H1 (cell line): ENCODE measurements around the gene SLC30A2. TPM values are rescaled to one million over a fixed set of nuclear protein-coding genes. Genes with fewer than 3 reads are reported as not detected.

Experiments
- CTCF ChIA-PET: fragments of 300-600 bp; sonication (Branson Sonifier 250); formaldehyde crosslinking; loops from one replicate; lab custom pipeline; 2021; ENCODE audit not compliant: partially characterized antibody; lab: Charles Lee
- POLR2A ChIA-PET: fragments of 300-600 bp; sonication (Branson Sonifier 250); formaldehyde crosslinking; loops from one replicate; lab custom pipeline; 2021; ENCODE audit warnings: inconsistent platforms; ENCODE audit not compliant: partially characterized antibody; lab: Charles Lee
- DNase-seq, 2 experiments: peaks; one replicate each; pipeline versions ENCODE4 v3.0.0 to v3.0.0-alpha.2; 2010 to 2022; ENCODE audit warnings: low spot score in 2 of 2, low read depth in 1 of 2, mixed read lengths in 1 of 2
- FAIRE-seq: peaks from 2 replicates; lab custom pipeline; 2011; peaks lifted over from hg19 to GRCh38; lab: Jason Lieb, UNC
- H2AFZ ChIP-seq: 2 replicates; pipeline ENCODE4 v1.8.1; 2012; ENCODE audit warnings: low read length, inconsistent platforms
- H2AK5ac ChIP-seq: 2 replicates; pipeline ENCODE4 v1.6.1; 2013; ENCODE audit warnings: low read depth, low read length
- H2BK120ac ChIP-seq: replicated peaks from 2 replicates; pipeline ENCODE3; 2013; ENCODE audit warnings: low read depth, low read length, inconsistent platforms
- H2BK12ac ChIP-seq: 2 replicates; pipeline ENCODE4 v1.6.1; 2013; ENCODE audit warnings: low read depth, low read length
- H2BK15ac ChIP-seq: 2 replicates; pipeline ENCODE4 v1.6.1; 2013; ENCODE audit warnings: low read length
- H2BK20ac ChIP-seq: 2 replicates; pipeline ENCODE4 v1.6.1; 2013; ENCODE audit warnings: low read length
- H2BK5ac ChIP-seq: 2 replicates; pipeline ENCODE4 v1.6.1; 2013; ENCODE audit warnings: low read depth, low read length
- H3K14ac ChIP-seq: 2 replicates; pipeline ENCODE4 v1.6.1; 2013; ENCODE audit warnings: inconsistent platforms; ENCODE audit not compliant: insufficient read length
- H3K18ac ChIP-seq: 2 replicates; pipeline ENCODE4 v1.6.1; 2013; ENCODE audit warnings: low read length; ENCODE audit errors: extremely low read depth
- H3K23ac ChIP-seq: 2 replicates; pipeline ENCODE4 v1.6.1; 2013; ENCODE audit warnings: inconsistent platforms; ENCODE audit not compliant: insufficient read length
- H3K23me2 ChIP-seq: 2 replicates; pipeline ENCODE4 v1.6.1; 2013; ENCODE audit warnings: low read depth, low read length
- H3K27ac ChIP-seq: 2 replicates; pipeline ENCODE4 v1.6.1; 2011; ENCODE audit warnings: low read depth, low read length, inconsistent platforms
- H3K27me3 ChIP-seq, 4 experiments: replicated peaks in 1 of 4; 1 replicate in 1 of 4; 2 replicates in 3 of 4; pipeline versions ENCODE4 v1.6.1 to v1.8.1; 2011 to 2013; ENCODE audit warnings: low read length in 3 of 4, mild to moderate bottlenecking in 3 of 4, inconsistent platforms in 2 of 4, mixed read lengths in 2 of 4, moderate library complexity in 1 of 4; ENCODE audit not compliant: control insufficient read depth in 3 of 4, insufficient read depth in 3 of 4; ENCODE audit errors: extremely low read depth in 1 of 4
- H3K36me3 ChIP-seq, 4 experiments: 2 replicates each; pipeline versions ENCODE4 v1.6.1 to v1.8.1; 2011 to 2013; ENCODE audit warnings: mild to moderate bottlenecking in 4 of 4, low read length in 3 of 4, moderate library complexity in 2 of 4, control low read depth in 1 of 4, inconsistent platforms in 1 of 4; ENCODE audit not compliant: insufficient read depth in 4 of 4, control insufficient read depth in 2 of 4
- H3K4ac ChIP-seq: replicated peaks from 2 replicates; pipeline ENCODE3; 2013; ENCODE audit warnings: low read length, low read depth, mixed read lengths, inconsistent platforms; ENCODE audit not compliant: insufficient read length
- H3K4me1 ChIP-seq, 4 experiments: replicated peaks in 1 of 4; 1 replicate in 1 of 4; 2 replicates in 3 of 4; pipeline versions ENCODE4 v1.6.1 to v1.8.1; 2011 to 2013; ENCODE audit warnings: low read length in 3 of 4, inconsistent platforms in 2 of 4, mixed read lengths in 1 of 4; ENCODE audit not compliant: insufficient read depth in 4 of 4, control insufficient read depth in 3 of 4
- H3K4me2 ChIP-seq, 2 experiments: 2 replicates each; pipeline versions ENCODE4 v1.6.1 to v1.8.1; 2011 to 2013; ENCODE audit warnings: low read depth in 2 of 2, low read length in 2 of 2, control low read depth in 1 of 2, inconsistent platforms in 1 of 2, mild to moderate bottlenecking in 1 of 2; ENCODE audit not compliant: insufficient read depth in 1 of 2
- H3K4me3 ChIP-seq, 4 experiments: fragments of 200-600, 300-600 bp in 1 of 4; sonication (generic), shearing (Covaris generic), sonication (Bioruptor Twin) in 1 of 4; 2 replicates each; pipeline versions ENCODE4 v1.5.1 to v1.8.1; 2011 to 2016; ENCODE audit warnings: low read length in 4 of 4, low read depth in 3 of 4, control low read depth in 2 of 4, inconsistent platforms in 2 of 4, mild to moderate bottlenecking in 2 of 4, mixed read lengths in 1 of 4, moderate library complexity in 1 of 4; ENCODE audit not compliant: insufficient read depth in 2 of 4; ENCODE audit errors: extremely low read depth in 1 of 4
- H3K56ac ChIP-seq: replicated peaks from 2 replicates; pipeline ENCODE3; 2013; ENCODE audit warnings: low read depth, mild to moderate bottlenecking, mixed read lengths, low read length, inconsistent platforms; ENCODE audit not compliant: insufficient read length
- H3K79me1 ChIP-seq: 2 replicates; pipeline ENCODE4 v1.6.1; 2013; ENCODE audit warnings: low read depth, low read length, control low read depth
- H3K79me2 ChIP-seq, 2 experiments: 2 replicates each; pipeline versions ENCODE4 v1.6.1 to v1.8.1; 2012 to 2013; ENCODE audit warnings: low read length in 2 of 2, mild to moderate bottlenecking in 2 of 2, inconsistent platforms in 1 of 2; ENCODE audit not compliant: insufficient read depth in 2 of 2, control insufficient read depth in 1 of 2
- H3K9ac ChIP-seq, 4 experiments: replicated peaks in 1 of 4; 1 replicate in 1 of 4; 2 replicates in 3 of 4; pipeline versions ENCODE4 v1.6.1 to v1.8.1; 2011 to 2013; ENCODE audit warnings: low read depth in 3 of 4, low read length in 3 of 4, control low read depth in 2 of 4, mild to moderate bottlenecking in 2 of 4, moderate library complexity in 2 of 4, inconsistent platforms in 1 of 4; ENCODE audit errors: extremely low read depth in 1 of 4
- H3K9me3 ChIP-seq, 2 experiments: 2 replicates each; pipeline versions ENCODE4 v1.6.1 to v1.8.1; 2012 to 2013; ENCODE audit warnings: mild to moderate bottlenecking in 2 of 2, moderate library complexity in 2 of 2, control low read depth in 1 of 2, inconsistent platforms in 1 of 2, low read depth in 1 of 2, low read length in 1 of 2, mixed read lengths in 1 of 2; ENCODE audit not compliant: insufficient read depth in 2 of 2
- H4K20me1 ChIP-seq, 2 experiments: replicated peaks in 1 of 2; 2 replicates each; pipeline versions ENCODE3 to v1.8.1; 2011 to 2013; ENCODE audit warnings: inconsistent platforms in 2 of 2, low read length in 2 of 2, mild to moderate bottlenecking in 1 of 2; ENCODE audit not compliant: insufficient read depth in 2 of 2, control insufficient read depth in 1 of 2
- H4K5ac ChIP-seq: 2 replicates; pipeline ENCODE4 v1.6.1; 2013; ENCODE audit warnings: low read length, low read depth, mixed read lengths, inconsistent platforms; ENCODE audit not compliant: insufficient read length
- H4K8ac ChIP-seq: 2 replicates; pipeline ENCODE4 v1.8.0; 2013; ENCODE audit warnings: mild to moderate bottlenecking, moderate library complexity, low read length, inconsistent platforms; ENCODE audit not compliant: insufficient read depth; ENCODE audit errors: extremely low read depth
- H4K91ac ChIP-seq: replicated peaks from 2 replicates; pipeline ENCODE3; 2013; ENCODE audit warnings: low read length, mixed read lengths, inconsistent platforms; ENCODE audit not compliant: insufficient read length
- CREB1 ChIP-seq: IDR thresholded peaks from 2 replicates; pipeline ENCODE4 v1.6.1; 2012; ENCODE audit warnings: inconsistent platforms
- RAD21 ChIP-seq, 2 experiments: IDR thresholded peaks in 1 of 2; conservative IDR thresholded peaks in 1 of 2; 2 replicates each; pipeline ENCODE4 v1.6.1; 2011; ENCODE audit warnings: low read depth in 2 of 2, low read length in 2 of 2, improper control_type of control experiment in 1 of 2, inconsistent platforms in 1 of 2, mild to moderate bottlenecking in 1 of 2, moderate library complexity in 1 of 2
- WGBS, 2 experiments: shearing (Covaris generic) in 1 of 2; methylation state at CpG; one replicate each; pipeline versions ENCODE4 v1.1.6 to v1.1.7; 2013 to 2015; ENCODE audit warnings: low lambda C conversion rate in 2 of 2, mixed read lengths in 2 of 2, inconsistent platforms in 1 of 2, low coverage in 1 of 2, missing lambda C conversion rate in 1 of 2; ENCODE audit not compliant: insufficient replicate concordance in 2 of 2, insufficient coverage in 1 of 2, insufficient read length in 1 of 2; ENCODE audit errors: extremely low coverage in 1 of 2, missing lambda C conversion rate in 1 of 2; 5-methylcytosine and 5-hydroxymethylcytosine counted together
- polyA plus RNA-seq, 7 experiments: library from polyadenylated mRNA; depleted of rRNA in 3 of 7; stranded (reverse) in 5 of 7; unstranded in 2 of 7; fragments of >200 nt in 5 of 7; fragments of 200-250 nt in 2 of 7; gene quantifications; 1 replicate in 5 of 7; 2 replicates in 1 of 7; 4 replicates in 1 of 7; pipeline versions ENCODE4 v1.2.1 to v1.2.3, GENCODE V29; 2011 to 2013; ENCODE audit warnings: missing spikeins in 2 of 7, mixed read lengths in 2 of 7
- total RNA-seq: library from RNA; stranded (reverse); fragmentation: NEBNext Ultra II Directional; extraction: Animal tissue kit (Norgen Biotek cat#: 25700); gene quantifications from 2 replicates; pipeline ENCODE4 v1.2.1, GENCODE V29; 2021

SLC30A2 gene
- total and polyA plus RNA-seq, 2 of the 8 experiments (the other 6 are each of a cell fraction or from before 2014, with no cell fraction given): 0.19 to 0.76 TPM

DNA sequence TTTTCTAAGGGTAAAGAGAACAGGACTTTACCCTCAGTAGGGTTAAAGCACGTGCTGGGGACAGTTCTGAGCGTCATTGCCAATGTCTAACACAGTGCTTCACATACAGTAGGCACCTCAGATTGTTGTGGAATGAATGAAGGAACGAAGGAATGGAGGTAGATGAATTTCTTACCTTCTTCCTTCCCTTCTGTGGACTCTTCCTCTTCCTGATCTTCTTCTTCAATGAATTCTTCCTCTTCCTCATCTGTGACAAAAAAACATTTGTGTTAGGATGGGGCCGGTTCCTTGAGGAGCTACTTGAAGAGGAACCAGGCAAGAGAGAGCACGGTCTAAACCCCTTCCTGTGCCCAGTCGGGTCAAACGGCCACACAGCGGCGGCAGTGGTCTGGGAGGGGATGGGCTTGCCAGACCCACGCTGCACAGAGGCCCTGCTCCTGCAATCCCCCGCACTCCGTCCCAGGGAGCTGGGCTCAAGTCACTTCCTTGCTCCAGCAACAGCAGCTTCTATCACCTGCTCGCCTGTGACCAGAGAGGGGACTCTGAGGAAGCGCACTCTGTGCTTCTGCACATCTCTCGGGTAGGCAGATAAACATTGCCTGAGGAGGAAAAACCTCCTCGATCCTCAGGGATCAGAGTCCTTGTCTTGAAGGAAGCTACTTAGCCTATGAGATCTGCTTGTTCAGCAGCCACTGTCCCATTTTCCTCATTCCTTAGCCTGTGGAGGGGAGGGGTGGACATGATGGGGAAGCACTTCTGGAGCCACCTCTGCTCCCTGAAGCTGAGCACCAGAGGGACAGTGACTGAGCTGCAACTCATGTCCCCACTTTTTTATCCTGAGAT lies 8.0 kb upstream of the SLC30A2 start:
- H3K27me3 ChIP-seq: peaks cover 0 to 6% (median 2%) of the 10 kb centered on the region in 4 experiments; a peak in 3 of 7 replicates
- WGBS, 2 experiments: 74% methylated on average over 16 of the region's 16 CpGs; no CpG with 5 or more reads in 1 of the 2 experiments
- no peak for DNase-seq

More for the DNA sequence above, 8.0 kb upstream of the SLC30A2 start:
- no peak overlapping the region for H2BK12ac ChIP-seq
- no peak overlapping the region for H3K23ac ChIP-seq
- no peak overlapping the region for H3K56ac ChIP-seq
- POLR2A ChIA-PET: interaction anchor here (1.4 to 2.1 kb wide), 2 partner anchors 9 to 44 kb away, joined by 3 to 11 read pairs; partner anchors contain the start of gene SLC30A2
- TF ChIP-seq CREB1 (no peak), RAD21 (IDR thresholded peaks at IDR 0.05 in 1 of 2, conservative IDR thresholded peaks at IDR 0.05 in 1 of 2; ENCODE audit: low read depth in 2 of 2, low read length in 2 of 2) (peak in 1 of 2 experiments; percentile 30; a peak in 1 of 4 replicates)
- H4K91ac ChIP-seq: no peak overlapping the region
- H2AK5ac ChIP-seq: no peak overlapping the region
- no peak overlapping the region for H2BK5ac ChIP-seq
- H3K23me2 ChIP-seq: no peaks in the 10 kb centered on the region
- no peaks in the 10 kb centered on the region for H4K20me1 ChIP-seq
- H2AFZ ChIP-seq: peak overlapping the region; percentile 59; the same call in 1 of the 2 replicates
- H3K4me3 ChIP-seq: no peak overlapping the region
- H3K9me3 ChIP-seq: no peaks in the 10 kb centered on the region
- H3K36me3 ChIP-seq: no peaks in the 10 kb centered on the region
- H3K79me1 ChIP-seq: no peaks in the 10 kb centered on the region
- no peak overlapping the region for H3K27ac ChIP-seq
- H3K4me2 ChIP-seq: no peak overlapping the region
- H3K9ac ChIP-seq: no peak overlapping the region
- no peak overlapping the region for H4K8ac ChIP-seq
- FAIRE-seq: no peak
- no peak overlapping the region for H3K14ac ChIP-seq
- no peak overlapping the region for H2BK15ac ChIP-seq
- H2BK120ac ChIP-seq: no peak overlapping the region
- no peak overlapping the region for H2BK20ac ChIP-seq
- H3K18ac ChIP-seq: no peak overlapping the region
- CTCF ChIA-PET: interaction anchor here (0.6 to 4.0 kb wide), 15 partner anchors 10 to 627 kb away, joined by 3 to 32 read pairs (median 4); partner anchors contain the start of genes PAFAH2 and TRIM63
- no peak overlapping the region for H4K5ac ChIP-seq
- H3K4ac ChIP-seq: no peak overlapping the region
- 0 out of 7 replicates have a peak, but pooled peaks cover 0 to 2% (median 0%) of the 10 kb centered on the region in 4 experiments for H3K4me1 ChIP-seq
- no peaks in the 10 kb centered on the region for H3K79me2 ChIP-seq
